K562 (cell line): ENCODE results near the gene SRSF11. TPM values are rescaled to one million over a fixed set of nuclear protein-coding genes. Genes with fewer than 3 reads are reported as not detected.

Experiments used
- CREM ChIP-seq: IDR thresholded peaks from 2 replicates; pipeline ENCODE4 v1.6.1; 2014; ENCODE audit warnings: antibody characterized with exemption, low read depth
- MGA ChIP-seq: fragments of 450-650 bp; IDR thresholded peaks from 2 replicates; pipeline ENCODE4 v1.6.1; 2016; ENCODE audit warnings: mild to moderate bottlenecking, moderate library complexity
- polyA plus RNA-seq, 8 experiments: library from polyadenylated mRNA; depleted of rRNA in 4 of 8; stranded (reverse) in 5 of 8; unstranded in 3 of 8; fragments of >200 nt; fragmentation: Nextera tagmentation in 2 of 8; fragmentation: Illumina TruSeq in 1 of 8; extraction: Ambion mirVana in 2 of 8; extraction: Trizol in 1 of 8; gene quantifications; 2 replicates each; pipeline versions ENCODE4 v1.2.1 to v1.2.3, GENCODE V29; 2011 to 2014; ENCODE audit warnings: inconsistent platforms in 1 of 8, missing spikeins in 1 of 8
- total RNA-seq, 7 experiments: library from RNA; depleted of rRNA in 6 of 7; stranded (reverse); fragments of >200 nt in 6 of 7; fragmentation: Illumina TruSeq in 2 of 7; extraction: Trizol in 2 of 7; gene quantifications; 2 replicates each; pipeline versions ENCODE4 v1.2.1 to v1.2.3, GENCODE V29; 2011 to 2021; ENCODE audit warnings: low replicate concordance in 1 of 7

The SRSF11 gene
- total and polyA plus RNA-seq, 9 of the 15 experiments (the other 6 are each of a cell fraction or from before 2014, with no cell fraction given), result 76.9 to 418 (median 190) TPM

- TF ChIP-seq MGA (no peak), CREM (no peak)
- TF ChIP-seq, all 486 proteins: peak for 0
These were observed 25.8 kb upstream of the SRSF11 start (continued) for GRCh38 chr1:70195342-70195741.
